Kasumi-1 (cell line): ENCODE measurements around the gene MTMR11.
"Not testable (repeated sequence)": the region's sequence is repeated elsewhere in the genome, so short reads cannot be mapped to it uniquely, and the experiment has no call there.

Experiments
- DNase-seq, 2 experiments: peaks; one replicate each; lab custom pipeline; 2025; lab: John Stamatoyannopoulos, UW

MTMR11 gene, protein sequence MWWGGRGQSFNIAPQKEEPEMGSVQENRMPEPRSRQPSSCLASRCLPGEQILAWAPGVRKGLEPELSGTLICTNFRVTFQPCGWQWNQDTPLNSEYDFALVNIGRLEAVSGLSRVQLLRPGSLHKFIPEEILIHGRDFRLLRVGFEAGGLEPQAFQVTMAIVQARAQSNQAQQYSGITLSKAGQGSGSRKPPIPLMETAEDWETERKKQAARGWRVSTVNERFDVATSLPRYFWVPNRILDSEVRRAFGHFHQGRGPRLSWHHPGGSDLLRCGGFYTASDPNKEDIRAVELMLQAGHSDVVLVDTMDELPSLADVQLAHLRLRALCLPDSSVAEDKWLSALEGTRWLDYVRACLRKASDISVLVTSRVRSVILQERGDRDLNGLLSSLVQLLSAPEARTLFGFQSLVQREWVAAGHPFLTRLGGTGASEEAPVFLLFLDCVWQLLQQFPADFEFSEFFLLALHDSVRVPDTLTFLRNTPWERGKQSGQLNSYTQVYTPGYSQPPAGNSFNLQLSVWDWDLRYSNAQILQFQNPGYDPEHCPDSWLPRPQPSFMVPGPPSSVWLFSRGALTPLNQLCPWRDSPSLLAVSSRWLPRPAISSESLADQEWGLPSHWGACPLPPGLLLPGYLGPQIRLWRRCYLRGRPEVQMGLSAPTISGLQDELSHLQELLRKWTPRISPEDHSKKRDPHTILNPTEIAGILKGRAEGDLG

DNA sequence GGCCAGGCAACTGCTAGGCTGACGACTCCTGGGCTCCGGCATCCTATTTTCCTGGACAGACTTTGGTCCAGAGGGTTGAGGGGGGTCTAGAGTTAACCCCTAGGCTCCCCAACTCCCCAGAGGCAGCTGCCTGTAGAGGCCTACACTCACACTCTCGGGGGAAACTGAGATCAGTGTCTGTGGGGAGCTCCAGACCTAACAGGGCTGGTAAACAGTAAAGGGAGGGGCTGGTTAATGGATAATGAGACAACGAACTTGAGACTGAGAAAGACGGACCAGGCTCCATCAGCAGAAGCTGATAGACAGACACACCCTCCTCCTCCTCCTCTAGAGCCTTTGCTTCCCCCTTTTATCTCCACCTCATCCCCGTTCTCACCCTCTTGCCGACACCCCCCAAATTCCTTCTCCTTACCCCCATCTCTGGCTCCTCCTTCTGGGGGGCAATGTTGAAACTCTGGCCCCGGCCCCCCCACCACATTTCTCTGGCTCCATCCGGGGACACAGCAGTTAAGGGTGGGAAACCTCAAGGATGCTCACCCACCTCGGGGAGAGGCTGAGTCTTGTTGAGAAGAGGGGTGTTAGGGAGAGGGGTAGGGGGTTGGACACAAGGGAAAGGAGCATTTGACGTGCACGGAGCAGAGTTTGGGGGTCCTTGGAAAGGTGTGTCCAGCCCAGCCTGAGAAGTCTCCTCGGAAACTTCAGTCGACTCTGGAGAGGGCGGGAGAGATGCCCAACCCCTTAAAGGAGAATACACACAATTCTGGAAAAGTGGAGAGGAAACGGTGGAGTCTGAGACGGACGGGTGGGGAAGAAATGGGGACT is at the start of gene MTMR11:
TSS of gene MTMR11 (minus strand) at position 710 of the 822 bp plus-strand sequence. CDS start at position 478, 232 bp downstream.
- DNase-seq, result no peak

DNA sequence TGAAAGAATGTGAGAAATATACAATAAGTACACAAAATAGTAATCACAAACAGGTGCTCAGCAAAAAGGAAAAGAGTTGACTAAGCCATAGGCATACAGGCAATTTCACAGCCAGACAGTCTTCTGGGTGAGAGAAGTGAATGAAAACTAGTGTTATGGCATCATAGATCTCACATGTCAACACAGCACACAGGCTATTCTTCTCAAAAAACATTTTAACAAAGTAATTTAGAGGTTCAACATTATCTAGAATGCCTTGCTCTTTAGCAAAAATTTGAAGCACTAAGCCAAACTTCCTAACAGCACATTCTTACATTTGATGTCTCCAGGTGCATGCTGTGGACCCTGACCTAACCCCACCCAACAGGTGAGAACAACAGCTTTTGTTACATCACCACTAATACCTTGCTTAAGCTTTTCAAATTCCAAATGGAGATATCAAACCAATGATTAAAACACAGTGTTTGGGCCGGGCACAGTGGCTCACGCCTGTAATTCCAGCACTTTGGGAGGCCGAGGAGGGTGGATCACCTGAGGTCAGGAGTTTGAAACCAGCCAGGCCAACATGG is 43.4 kb upstream of the MTMR11 start:
- DNase-seq, result no peak

DNA sequence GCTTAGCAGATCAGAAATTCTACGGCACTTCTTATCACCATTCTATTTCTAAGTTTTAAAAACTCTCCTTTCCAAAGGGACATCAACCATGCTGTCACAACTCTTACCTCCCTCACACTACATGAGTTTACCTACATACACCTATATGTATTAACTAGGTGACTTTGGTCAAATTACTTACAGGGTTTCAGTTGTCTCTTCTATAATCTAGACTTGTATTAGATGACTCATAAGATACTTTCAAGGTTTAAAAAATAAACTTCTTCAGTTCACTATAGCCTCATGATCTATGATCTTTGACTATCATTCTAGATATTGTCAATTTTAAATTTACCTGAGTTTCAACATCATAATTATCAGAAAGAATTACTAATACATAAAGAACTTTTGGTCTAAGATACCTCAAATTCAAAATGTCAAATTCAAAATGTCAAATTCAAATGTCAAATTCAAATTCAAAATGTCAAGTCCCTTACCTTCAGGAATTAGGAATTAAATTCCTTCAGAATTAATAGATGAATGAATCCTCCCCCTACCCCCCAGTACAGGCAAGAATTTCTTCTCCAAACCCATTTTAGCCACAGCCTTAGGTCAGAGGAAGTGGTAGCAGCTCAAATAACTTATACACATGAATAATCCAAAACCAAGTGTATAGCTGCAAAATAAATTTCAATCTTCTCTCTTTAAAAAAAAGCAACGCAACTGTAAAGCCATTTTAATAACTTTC is 42.7 kb upstream of the MTMR11 start:
- DNase-seq, result no peak

DNA sequence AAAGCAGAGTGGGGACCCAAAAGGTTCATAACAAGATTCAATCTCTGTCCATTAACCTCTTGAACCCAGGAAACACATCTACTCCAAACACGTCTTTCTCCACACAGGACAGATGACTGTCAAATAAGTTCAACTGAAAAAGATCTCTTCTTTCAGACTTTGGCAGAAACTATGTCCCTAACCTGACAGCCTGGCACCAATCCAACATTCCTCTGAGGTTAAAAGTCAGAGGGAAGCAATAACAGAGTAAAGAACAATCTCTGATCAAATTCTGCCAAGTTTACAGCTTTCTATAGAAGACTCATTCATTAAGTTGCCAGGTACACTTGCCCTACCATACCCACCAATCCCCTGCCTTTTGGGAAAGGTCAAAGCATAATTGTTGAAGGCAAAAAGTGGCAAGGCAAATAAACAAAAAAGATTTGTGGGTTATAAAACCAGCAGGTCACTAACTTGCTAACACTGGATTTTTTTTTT is 41.9 kb upstream of the MTMR11 start:
- DNase-seq, result no peak

GRCh38 chr1:149977345-149977744 is 40.7 kb upstream of the MTMR11 start:
- no peak for DNase-seq

- no peak for DNase-seq
Measured at GRCh38 chr1:149972547-149972946, 35.9 kb upstream of the MTMR11 start.

DNA sequence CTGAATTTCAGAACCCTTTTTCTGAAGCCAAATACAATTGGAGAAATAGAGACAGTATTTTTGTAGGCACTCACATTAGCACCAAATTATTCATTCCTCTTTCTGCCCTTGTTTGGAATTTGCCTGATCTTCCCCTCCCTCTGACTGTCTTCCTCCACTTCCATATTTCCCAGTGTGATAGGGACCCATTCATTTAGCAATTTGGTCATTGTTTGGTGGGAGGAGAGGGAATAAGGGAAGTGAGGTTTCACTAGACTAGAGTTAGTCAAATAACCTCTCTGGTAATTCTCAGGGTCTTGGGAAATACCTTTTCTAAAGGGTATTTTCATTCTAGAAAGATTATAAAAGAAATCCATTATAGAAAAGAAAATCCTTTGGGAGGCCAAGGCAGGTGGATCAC is 31.0 kb upstream of the MTMR11 start:
- no peak for DNase-seq

DNA sequence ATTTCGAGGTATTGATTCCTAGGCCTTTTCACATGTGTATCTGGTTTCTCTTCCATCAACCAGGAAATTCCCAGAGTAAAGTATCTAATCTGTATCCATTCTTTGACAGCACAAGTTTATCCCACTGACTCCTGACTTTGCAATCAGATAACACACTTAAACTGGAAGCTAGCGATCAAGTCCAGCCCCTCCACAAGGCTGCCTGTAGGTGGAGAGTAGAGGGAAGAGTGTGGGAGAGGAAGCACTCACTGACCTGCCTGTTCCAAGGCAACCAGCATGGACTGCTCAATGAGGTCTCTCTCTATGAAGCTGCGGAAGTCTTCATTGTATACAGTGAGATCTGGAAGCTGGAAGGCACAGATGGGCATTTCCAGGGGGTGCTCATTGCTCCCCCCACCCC is 30.4 kb upstream of the MTMR11 start:
- no peak for DNase-seq

- DNase-seq, result no peak
Measured at GRCh38 chr1:149966405-149966804, 29.7 kb upstream of the MTMR11 start.

DNA sequence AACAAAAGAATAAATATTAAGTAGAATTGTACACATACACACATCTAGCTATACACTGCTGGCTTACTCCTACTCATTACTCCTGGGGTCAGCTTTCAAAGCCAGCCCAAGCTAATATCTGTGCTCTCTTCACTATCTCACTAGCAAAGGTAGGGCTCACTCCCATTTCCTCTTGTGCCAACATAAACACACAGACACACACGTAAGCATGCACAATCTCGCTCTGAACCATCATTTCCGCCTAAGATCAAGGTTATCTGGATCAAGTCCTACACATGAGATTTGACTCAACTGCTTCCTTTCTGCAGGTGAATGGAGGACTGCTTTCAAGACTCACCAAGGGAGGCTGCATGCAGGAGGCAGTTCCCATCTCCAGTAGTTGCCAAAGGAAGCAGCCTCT is 28.8 kb upstream of the MTMR11 start:
- no peak for DNase-seq

DNA sequence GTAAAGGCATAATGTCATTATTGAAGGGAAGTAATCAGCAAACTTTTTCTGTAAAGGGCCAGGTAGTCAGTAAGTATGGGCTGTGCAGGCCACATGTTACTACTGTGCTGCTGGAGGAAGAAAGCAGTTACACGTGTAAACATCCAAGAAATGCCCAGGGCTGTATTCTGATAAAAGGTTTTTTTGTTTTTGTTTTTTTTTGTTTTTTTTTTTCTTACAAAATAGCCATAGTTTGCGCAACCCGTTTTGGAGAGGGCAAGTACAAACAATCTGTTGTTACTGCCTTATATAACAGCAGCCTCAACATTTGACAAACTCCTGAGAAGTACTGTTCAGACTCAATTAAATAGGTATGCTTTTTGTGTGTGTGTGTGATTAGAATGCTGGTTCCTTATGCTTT is 26.7 kb upstream of the MTMR11 start:
- DNase-seq, result no peak

- no peak for DNase-seq
Measured at GRCh38 chr1:149962736-149963135, 26.1 kb upstream of the MTMR11 start.

GRCh38 chr1:149962039-149962647 is 25.5 kb upstream of the MTMR11 start:
- DNase-seq, result peak; percentile 89 to 93

DNA sequence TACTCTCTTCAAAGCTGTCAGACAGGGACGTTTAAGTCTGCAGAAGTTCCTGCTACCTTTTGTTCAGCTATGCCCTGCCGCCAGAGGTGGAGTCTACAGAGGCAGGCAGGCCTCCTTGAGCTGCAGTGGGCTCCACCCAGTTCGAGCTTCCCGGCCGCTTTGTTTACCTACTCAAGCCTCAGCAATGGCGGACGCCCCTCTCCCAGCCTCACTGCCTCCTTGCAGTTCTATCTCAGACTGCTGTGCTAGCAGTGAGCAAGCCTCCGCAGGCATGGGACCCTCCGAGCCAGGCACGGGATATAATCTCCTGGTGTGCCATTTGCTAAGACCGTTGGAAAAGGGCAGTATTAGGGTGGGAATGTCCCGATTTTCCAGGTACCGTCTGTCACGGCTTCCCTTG is 20.9 kb upstream of the MTMR11 start:
- DNase-seq, result not testable (repeated sequence)

DNA sequence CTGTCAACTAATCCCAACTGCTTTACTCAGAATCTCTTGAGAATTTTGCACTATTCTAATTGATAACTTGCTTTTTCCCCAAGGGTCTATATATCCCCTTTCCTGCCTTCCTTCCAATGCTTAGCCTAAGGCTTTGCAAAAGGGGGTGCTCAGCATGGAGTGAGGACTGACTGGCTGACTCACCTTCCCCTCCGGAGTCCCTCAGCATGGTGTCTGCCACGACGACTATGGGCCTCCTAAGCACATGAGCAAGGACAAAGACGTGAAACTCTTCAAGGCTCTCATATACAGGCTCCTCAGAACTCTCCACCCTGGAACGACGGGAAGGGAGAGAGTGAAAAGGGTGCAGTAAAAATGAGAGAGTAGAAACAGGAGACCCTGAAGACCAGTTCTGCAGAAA is 13.2 kb upstream of the MTMR11 start:
- DNase-seq, result no peak

DNA sequence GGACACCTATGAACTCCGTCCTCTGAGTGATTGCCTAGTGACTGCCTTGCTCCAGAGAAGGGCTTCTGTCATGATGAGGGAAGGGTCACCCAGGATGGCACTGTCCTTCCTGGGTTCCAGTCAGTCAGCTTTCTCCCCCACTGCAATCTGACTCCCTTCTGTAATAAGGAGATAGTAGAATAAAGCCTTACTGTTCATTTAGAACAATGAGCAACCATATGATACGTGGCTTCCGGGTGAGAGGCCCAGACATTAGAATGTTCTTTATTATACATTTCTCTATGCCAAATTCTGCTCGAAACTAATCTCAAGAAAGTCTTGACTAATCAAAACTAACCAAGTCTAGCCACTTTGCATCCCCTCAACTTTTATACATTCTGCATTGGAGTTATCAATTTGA is 8.5 kb upstream of the MTMR11 start:
- DNase-seq, result no peak

DNA sequence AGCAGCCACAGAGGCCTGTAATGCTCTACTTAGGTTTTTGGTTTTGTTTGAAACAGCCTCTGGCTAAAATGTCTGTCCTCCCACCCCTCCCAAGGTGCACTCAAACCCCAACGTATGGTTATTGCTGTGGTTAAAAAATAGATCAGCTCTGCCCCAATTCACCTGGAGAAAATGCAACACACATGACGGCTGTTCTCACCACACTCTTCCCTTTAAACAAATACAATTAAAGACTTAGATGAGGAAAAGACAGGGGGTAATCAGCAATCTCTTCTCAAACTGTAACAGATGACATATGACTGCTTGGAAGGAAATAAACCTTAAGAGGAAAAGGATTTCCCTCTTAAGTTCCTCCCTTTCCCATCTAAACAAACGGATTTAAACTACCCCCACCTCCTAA is 6.2 kb upstream of the MTMR11 start:
- no peak for DNase-seq

GRCh38 chr1:149942207-149942606 is 5.5 kb upstream of the MTMR11 start:
- DNase-seq, result peak in 1 of 2 experiments; percentile 29

DNA sequence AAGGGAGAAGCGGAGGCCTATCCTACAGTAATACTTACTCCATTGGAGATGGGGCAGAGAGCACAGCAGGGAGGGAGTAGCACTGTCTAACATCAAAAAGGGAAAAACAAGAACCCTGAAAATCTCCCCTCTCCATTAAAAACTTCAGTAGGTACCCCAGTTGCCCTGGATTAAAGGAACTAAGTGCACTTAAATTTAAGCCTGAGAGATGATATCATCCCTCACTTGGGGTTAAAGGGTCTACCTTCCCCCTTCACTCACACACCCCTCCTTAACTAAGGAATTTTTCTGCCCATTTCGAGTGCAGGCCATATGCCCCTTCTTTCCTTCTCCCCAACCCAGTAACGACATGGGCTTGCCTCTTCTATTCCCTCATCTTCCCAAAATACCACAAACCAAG is 3.7 kb upstream of the MTMR11 start:
- DNase-seq, result no peak

DNA sequence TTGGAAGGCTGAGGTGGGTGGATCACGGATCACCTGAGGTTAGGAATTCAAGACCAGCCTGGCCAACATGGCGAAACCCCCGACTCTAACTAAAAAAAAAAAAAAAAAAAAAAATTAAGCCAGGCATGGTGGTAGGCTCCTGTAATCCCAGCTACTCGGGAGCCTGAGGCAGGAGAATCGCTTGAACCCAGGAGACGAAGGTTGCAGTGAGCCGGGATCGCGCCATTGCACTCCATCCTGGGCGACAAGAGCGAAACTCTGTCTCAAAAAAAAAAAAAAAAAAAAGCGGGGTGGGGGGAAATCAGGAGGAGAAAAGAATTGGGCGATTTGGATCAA is 2.0 kb upstream of the MTMR11 start:
- DNase-seq, result not testable (repeated sequence)

DNA sequence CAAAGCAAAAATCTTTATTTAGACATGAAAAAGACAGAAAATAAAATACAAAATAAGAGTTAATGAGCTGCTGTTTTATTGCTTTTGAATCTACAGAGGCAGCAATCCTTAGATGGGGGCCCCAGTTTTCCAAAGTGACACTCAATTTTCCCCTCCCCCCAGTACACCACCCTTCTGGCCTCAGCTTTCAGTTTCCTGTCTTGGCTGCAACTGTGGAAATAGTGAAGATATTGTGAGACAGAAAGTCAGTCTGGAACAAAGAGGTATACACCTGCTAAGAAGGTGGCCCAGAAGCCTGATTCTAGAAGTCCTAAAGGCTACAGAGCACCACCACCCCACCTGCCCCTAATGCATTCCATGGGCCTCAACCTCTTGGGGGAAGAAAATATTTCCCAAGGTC is 1.1 kb upstream of the MTMR11 start:
- DNase-seq, result peak; percentile 17 to 29
